Measurements from ENCODE around the gene RPP14. TPM values are rescaled to one million over a fixed set of nuclear protein-coding genes. Genes with fewer than 3 reads are reported as not detected.
"Not testable (repeated sequence)": the region's sequence is repeated elsewhere in the genome, so short reads cannot be mapped to it uniquely, and the experiment has no call there.

RPP14 gene
- total and polyA plus RNA-seq, 10 of the 15 experiments (the other 5 are each of a cell fraction or from before 2014, with no cell fraction given), result 9.1 to 21.2 (median 12.7) TPM

- Histone ChIP-seq H3K79me2 (ENCODE audit: control insufficient read depth, insufficient read depth, low read length) (no peaks in the 10 kb centered on the region), H3K36me3 (ENCODE audit: control insufficient read depth in 2 of 2, insufficient read depth in 2 of 2, low read length in 1 of 2) (peaks cover 0 to 6% of the 10 kb centered on the region in 2 experiments; a peak in 3 of 4 replicates), H3K9me3 (replicated peaks; ENCODE audit: control insufficient read depth, insufficient read depth, low read length) (no peaks in the 10 kb centered on the region), H3K4me3 (no peak overlapping the region), H3K4me1 (ENCODE audit: control insufficient read depth, insufficient read depth, low read length) (no peaks in the 10 kb centered on the region), H3K4me2 (ENCODE audit: control insufficient read depth, insufficient read depth) (no peak overlapping the region), H3K9ac (ENCODE audit: control insufficient read depth, insufficient read depth, low read length) (no peak overlapping the region), H3K27me3 (replicated peaks in 1 of 2; ENCODE audit: control insufficient read depth in 2 of 2, insufficient read depth in 2 of 2, low read length in 1 of 2) (no peaks in the 10 kb centered on the region), H2AFZ (ENCODE audit: control insufficient read depth, low read depth, low read length) (no peak overlapping the region), H3K27ac (ENCODE audit: control insufficient read depth, insufficient read depth) (no peak overlapping the region), H4K20me1 (ENCODE audit: control insufficient read depth, insufficient read depth) (no peaks in the 10 kb centered on the region)
- no TSS peak for BruUV-seq (replicated peaks)
- RAD21 ChIA-PET (ENCODE audit: unreplicated experiment), result interaction anchor here (1.2 kb wide), 1 partner anchor 27 kb away, joined by 4 read pairs; no protein-coding TSS in a partner anchor
- intact Hi-C loops (cut with micrococcal nuclease; ENCODE audit: unreplicated experiment), result no loop called here
- TF ChIP-seq MTA3 (IDR thresholded peaks at IDR 0.05; ENCODE audit: borderline replicate concordance, low read length), result no peak
- no peak for TF ChIP-seq RFX5 (IDR thresholded peaks at IDR 0.05; ENCODE audit: low read depth, low read length)
- TF ChIP-seq ESRRA (IDR thresholded peaks at IDR 0.05; ENCODE audit: low read length), result no peak
- TF ChIP-seq BHLHE40 (IDR thresholded peaks at IDR 0.05; ENCODE audit: borderline replicate concordance in 1 of 2, low read depth in 2 of 2, low read length in 1 of 2), result no peak
- TF ChIP-seq CREM (IDR thresholded peaks at IDR 0.05; ENCODE audit: low read depth), result no peak
- no peak for TF ChIP-seq POLR2A (IDR thresholded peaks at IDR 0.05; ENCODE audit: low read depth, low read length)
- no peak for TF ChIP-seq DPF2 (IDR thresholded peaks at IDR 0.05)
- TF ChIP-seq ZNF24 (IDR thresholded peaks at IDR 0.05), result no peak
- no peak for TF ChIP-seq HSF1 (IDR thresholded peaks at IDR 0.05; ENCODE audit: low read depth, low read length)
- TF ChIP-seq RAD51 (IDR thresholded peaks at IDR 0.05), result no peak
- POLR2A ChIA-PET, result interaction anchor here (1.3 kb wide), 1 partner anchor 34 kb away, joined by 3 read pairs; the partner anchor contains the start of gene HTD2
- FAIRE-seq, result no peak
- SMC1A ChIA-PET (ENCODE audit: uncharacterized antibody, unreplicated experiment), result interaction anchor here (1.0 to 3.7 kb wide), 2 partner anchors 27 to 84 kb away, joined by 3 to 14 read pairs; no protein-coding TSS in a partner anchor
- CTCF ChIA-PET, result interaction anchor here (1.0 to 1.2 kb wide), 3 partner anchors 18 to 96 kb away, joined by 3 to 5 read pairs (median 3); partner anchors contain the start of genes HTD2 and RPP14
- in situ Hi-C loops (cut with MboI), result no loop called here
- no peak for DNase-seq (ENCODE audit: low read depth, low spot score)
- WGBS (ENCODE audit: insufficient coverage, insufficient replicate concordance, low lambda C conversion rate, missing lambda C conversion rate), result 67% methylated on average over 3 of the region's 3 CpGs
- ATAC-seq, result no peak
These were observed 33.2 kb upstream of the RPP14 start for GRCh38 chr3:58272891-58273290.

GRCh38 chr3:58273362-58273761, 32.7 kb upstream of the RPP14 start:
- CTCF ChIA-PET, result interaction anchor here (1.0 to 1.2 kb wide), 3 partner anchors 18 to 96 kb away, joined by 3 to 5 read pairs (median 3); partner anchors contain the start of genes HTD2 and RPP14
- DNase-seq (ENCODE audit: low read depth, low spot score); intact Hi-C loops (cut with micrococcal nuclease; ENCODE audit: unreplicated experiment); in situ Hi-C loops (cut with MboI); H3K4me3 ChIP-seq; H3K9ac ChIP-seq (ENCODE audit: control insufficient read depth, insufficient read depth, low read length); H3K9me3 ChIP-seq (replicated peaks; ENCODE audit: control insufficient read depth, insufficient read depth, low read length); H3K4me2 ChIP-seq (ENCODE audit: control insufficient read depth, insufficient read depth); H3K79me2 ChIP-seq (ENCODE audit: control insufficient read depth, insufficient read depth, low read length); H3K36me3 ChIP-seq (ENCODE audit: control insufficient read depth in 2 of 2, insufficient read depth in 2 of 2, low read length in 1 of 2); H2AFZ ChIP-seq (ENCODE audit: control insufficient read depth, low read depth, low read length); H3K4me1 ChIP-seq (ENCODE audit: control insufficient read depth, insufficient read depth, low read length); ATAC-seq; BruUV-seq (replicated peaks); H3K27ac ChIP-seq (ENCODE audit: control insufficient read depth, insufficient read depth); FAIRE-seq; H3K27me3 ChIP-seq (replicated peaks in 1 of 2; ENCODE audit: control insufficient read depth in 2 of 2, insufficient read depth in 2 of 2, low read length in 1 of 2); H4K20me1 ChIP-seq (ENCODE audit: control insufficient read depth, insufficient read depth): not testable (repeated sequence)
- SMC1A ChIA-PET (ENCODE audit: uncharacterized antibody, unreplicated experiment), result interaction anchor here (1.0 to 3.7 kb wide), 2 partner anchors 26 to 85 kb away, joined by 3 to 14 read pairs; no protein-coding TSS in a partner anchor
- WGBS (ENCODE audit: insufficient coverage, insufficient replicate concordance, low lambda C conversion rate, missing lambda C conversion rate), result 68% methylated on average over 3 of the region's 3 CpGs
- POLR2A ChIA-PET, result interaction anchor here (1.3 kb wide), 1 partner anchor 33 kb away, joined by 3 read pairs; the partner anchor contains the start of gene HTD2
- RAD21 ChIA-PET (ENCODE audit: unreplicated experiment), result interaction anchor here (1.2 kb wide), 1 partner anchor 27 kb away, joined by 4 read pairs; no protein-coding TSS in a partner anchor

All from GM12878 (cell line).